ENCODE results near the gene GDF7.

- TF ChIP-seq, protein P1, sequence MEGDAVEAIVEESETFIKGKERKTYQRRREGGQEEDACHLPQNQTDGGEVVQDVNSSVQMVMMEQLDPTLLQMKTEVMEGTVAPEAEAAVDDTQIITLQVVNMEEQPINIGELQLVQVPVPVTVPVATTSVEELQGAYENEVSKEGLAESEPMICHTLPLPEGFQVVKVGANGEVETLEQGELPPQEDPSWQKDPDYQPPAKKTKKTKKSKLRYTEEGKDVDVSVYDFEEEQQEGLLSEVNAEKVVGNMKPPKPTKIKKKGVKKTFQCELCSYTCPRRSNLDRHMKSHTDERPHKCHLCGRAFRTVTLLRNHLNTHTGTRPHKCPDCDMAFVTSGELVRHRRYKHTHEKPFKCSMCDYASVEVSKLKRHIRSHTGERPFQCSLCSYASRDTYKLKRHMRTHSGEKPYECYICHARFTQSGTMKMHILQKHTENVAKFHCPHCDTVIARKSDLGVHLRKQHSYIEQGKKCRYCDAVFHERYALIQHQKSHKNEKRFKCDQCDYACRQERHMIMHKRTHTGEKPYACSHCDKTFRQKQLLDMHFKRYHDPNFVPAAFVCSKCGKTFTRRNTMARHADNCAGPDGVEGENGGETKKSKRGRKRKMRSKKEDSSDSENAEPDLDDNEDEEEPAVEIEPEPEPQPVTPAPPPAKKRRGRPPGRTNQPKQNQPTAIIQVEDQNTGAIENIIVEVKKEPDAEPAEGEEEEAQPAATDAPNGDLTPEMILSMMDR (IDR thresholded peaks at IDR 0.05): no peak
- TF ChIP-seq POLR2A (IDR thresholded peaks at IDR 0.05): no peak
Observed at GRCh38 chr2:20664071-20664390, 2.9 kb upstream of the GDF7 start.

Measured in right lobe of liver (tissue), 4 donors.